Kidney (tissue), 14 donors: ENCODE results near the gene SHROOM1. TPM values are rescaled to one million over a fixed set of nuclear protein-coding genes. Genes with fewer than 3 reads are reported as not detected.

ENCODE experiments used
- DNase-seq, 5 donors: peaks; one replicate each; pipeline ENCODE4 v3.0.0-alpha.2; 2013 to 2020
- FAIRE-seq: peaks from 2 replicates; lab custom pipeline; 2012; peaks lifted over from hg19 to GRCh38; lab: Jason Lieb, UNC
- H3K27ac ChIP-seq, 2 donors: one replicate each; pipeline ENCODE4 v1.7.0; 2013; ENCODE audit warnings: low read depth in 2 of 2, low read length in 2 of 2, inconsistent platforms in 1 of 2
- H3K27me3 ChIP-seq: one replicate; pipeline ENCODE4 v1.7.1; 2013; ENCODE audit warnings: low read length, inconsistent platforms; ENCODE audit not compliant: control insufficient read depth, insufficient read depth
- H3K36me3 ChIP-seq, 3 donors: one replicate each; pipeline versions ENCODE4 v1.7.0 to v1.7.1; 2013; ENCODE audit warnings: low read length in 3 of 3, control low read depth in 1 of 3, inconsistent platforms in 1 of 3; ENCODE audit not compliant: insufficient read depth in 3 of 3, control insufficient read depth in 2 of 3
- H3K4me1 ChIP-seq, 3 donors: one replicate each; pipeline versions ENCODE4 v1.7.0 to v1.7.1; 2013; ENCODE audit warnings: low read length in 3 of 3, inconsistent platforms in 1 of 3, low read depth in 1 of 3; ENCODE audit not compliant: control insufficient read depth in 2 of 3, insufficient read depth in 2 of 3
- H3K4me3 ChIP-seq, 3 donors: one replicate each; pipeline versions ENCODE4 v1.7.0 to v1.8.1; 2013; ENCODE audit warnings: low read length in 3 of 3, control low read depth in 1 of 3, inconsistent platforms in 1 of 3
- H3K9ac ChIP-seq, 3 donors: one replicate each; pipeline versions ENCODE4 v1.7.0 to v1.7.1; 2013; ENCODE audit warnings: low read length in 3 of 3, control low read depth in 1 of 3, inconsistent platforms in 1 of 3
- H3K9me3 ChIP-seq, 3 donors: one replicate each; pipeline versions ENCODE4 v1.7.0 to v1.7.1; 2013; ENCODE audit warnings: low read length in 3 of 3, control low read depth in 1 of 3, inconsistent platforms in 1 of 3; ENCODE audit not compliant: control insufficient read depth in 2 of 3, insufficient read depth in 1 of 3
- CTCF ChIP-seq: IDR thresholded peaks from 3 replicates; pipeline ENCODE4 v1.5.1; 2012; ENCODE audit warnings: mild to moderate bottlenecking, moderate library complexity, borderline replicate concordance; ENCODE audit not compliant: insufficient read depth; ENCODE audit errors: extremely low read depth
- intact Hi-C: fragments of 100-400 bp; cut with DNase I; formaldehyde crosslinking; loops from one replicate; pipeline ENCODE4 v1.11.1; 2022
- polyA plus RNA-seq: library from polyadenylated mRNA; stranded (reverse); fragments of 350-450 nt; fragmentation: Illumina TruSeq; extraction: RNeasy Lipid Tissue Mini Kit (QIAGEN cat#74804); gene quantifications from one replicate; pipeline ENCODE4 v1.2.3, GENCODE V29; 2014; ENCODE audit warnings: low read depth, low replicate concordance; ENCODE audit not compliant: insufficient read depth
- total RNA-seq: library from RNA; stranded (reverse); fragmentation: NEBNext Ultra II Directional; extraction: Animal tissue kit (Norgen Biotek cat#: 25700); gene quantifications from one replicate; pipeline ENCODE4 v1.2.1, GENCODE V29; 2021
- donor health status: control.
- donor health status: control.
- donor health status: control.
- donor health status: control.
- donor health status: control.
- donor health status: DM: yes; HTN: yes; CAD: no.
- donor health status: Normal renal cell carcinoma (clear cell type).

Gene SHROOM1
- total and polyA plus RNA-seq, 2 donors from 2014 or later, result 7.8 to 13.4 TPM

GRCh38 chr5:132865668-132866341 is 35.4 kb upstream of the SHROOM1 start:
- no peak for DNase-seq
- intact Hi-C loops, result no loop called here
- H3K27me3 ChIP-seq, result no peaks in the 10 kb centered on the region
- peaks cover 0 to 17% (median 13%) of the 10 kb centered on the region in 3 donors for H3K36me3 ChIP-seq
- peak overlapping the region; percentile 50 to 90 (median 88) for H3K4me3 ChIP-seq
- H3K9me3 ChIP-seq, result no peaks in the 10 kb centered on the region
- no peak for TF ChIP-seq CTCF
- H3K9ac ChIP-seq, result peak overlapping the region; percentile 26 to 95 (median 65)
- no peak for FAIRE-seq
- H3K4me1 ChIP-seq, result peaks cover 0 to 15% (median 10%) of the 10 kb centered on the region in 3 donors
- peak overlapping the region; percentile 89 to 94 for H3K27ac ChIP-seq

DNA sequence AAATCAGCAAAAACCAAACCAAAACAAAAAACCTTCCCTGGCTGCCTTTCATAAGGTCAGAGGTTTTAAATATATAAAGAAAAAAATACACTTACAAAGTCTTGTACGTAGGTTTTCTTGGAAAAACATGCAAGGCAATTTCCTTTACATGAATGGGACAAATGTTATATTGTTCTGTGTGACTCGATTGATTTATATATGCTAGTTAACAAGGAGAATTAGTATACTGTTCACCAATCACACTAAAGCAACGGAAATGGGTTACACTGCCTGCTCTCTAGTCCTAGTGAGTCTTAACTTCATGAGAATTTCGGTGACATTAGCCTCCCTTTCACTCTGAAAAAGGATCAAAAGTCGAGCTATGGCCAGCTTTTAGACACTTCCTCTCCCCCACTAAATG is 30.3 kb upstream of the SHROOM1 start:
- TF ChIP-seq CTCF, result no peak
- no peaks in the 10 kb centered on the region for H3K36me3 ChIP-seq
- no peaks in the 10 kb centered on the region for H3K9me3 ChIP-seq
- intact Hi-C loops, result no loop called here
- H3K4me1 ChIP-seq, result peaks cover 0 to 5% (median 4%) of the 10 kb centered on the region in 3 donors
- DNase-seq (peak in 1 of 5 donors; percentile 59), FAIRE-seq (no peak)
- no peaks in the 10 kb centered on the region for H3K27me3 ChIP-seq
- no peak overlapping the region for H3K9ac ChIP-seq
- H3K4me3 ChIP-seq, result no peak overlapping the region
- H3K27ac ChIP-seq, result no peak overlapping the region

GRCh38 chr5:132859889-132860437 is 29.5 kb upstream of the SHROOM1 start:
- intact Hi-C loops, result no loop called here

More at GRCh38 chr5:132859889-132860437, 29.5 kb upstream of the SHROOM1 start:
- H3K4me3 ChIP-seq, result no peak overlapping the region
- DNase-seq, result no peak
- no peaks in the 10 kb centered on the region for H3K9me3 ChIP-seq
- no peaks in the 10 kb centered on the region for H3K4me1 ChIP-seq
- H3K36me3 ChIP-seq, result no peaks in the 10 kb centered on the region
- H3K27me3 ChIP-seq, result no peaks in the 10 kb centered on the region
- TF ChIP-seq CTCF, result no peak
- H3K27ac ChIP-seq, result no peak overlapping the region
- no peak for FAIRE-seq
- H3K9ac ChIP-seq, result no peak overlapping the region
